ENCODE data around the gene CEMIP.
"Not testable (repeated sequence)": the region's sequence is repeated elsewhere in the genome, so short reads cannot be mapped to it uniquely, and the experiment has no call there.

The CEMIP gene

DNA sequence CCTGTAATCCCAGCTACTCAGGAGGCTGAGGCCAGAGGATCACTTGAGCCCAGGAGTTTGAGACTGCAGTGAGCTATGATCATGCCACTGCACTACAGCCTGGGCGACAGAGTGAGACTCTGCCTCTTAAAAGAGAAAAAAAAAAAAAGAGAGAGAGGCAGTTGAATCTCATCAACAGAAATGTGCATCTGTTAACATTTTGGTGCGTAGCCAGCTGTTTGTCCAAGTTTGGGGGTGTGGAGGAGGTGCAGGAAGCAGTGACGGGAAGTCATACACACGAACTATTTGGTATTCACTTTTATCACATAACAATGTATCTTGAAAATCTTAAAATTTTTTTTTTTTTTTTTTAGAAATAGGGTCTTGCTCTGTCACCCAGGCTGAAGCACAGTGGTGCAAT lies 18.2 kb upstream of the CEMIP start:
- H3K36me3 ChIP-seq (ENCODE audit: control insufficient read depth, insufficient read depth, low read length), result no peaks in the 10 kb centered on the region
- no peak overlapping the region for H3K4me3 ChIP-seq (ENCODE audit: extremely low read depth, insufficient read depth, low read length, poor library complexity, severe bottlenecking)
- H3K27ac ChIP-seq (ENCODE audit: low read depth, low read length, severe bottlenecking), result no peak overlapping the region
- no peaks in the 10 kb centered on the region for H3K9me3 ChIP-seq (ENCODE audit: control insufficient read depth, low read length)
- H3K4me1 ChIP-seq (ENCODE audit: control insufficient read depth, insufficient read depth, low read length, poor library complexity, severe bottlenecking), result no peaks in the 10 kb centered on the region
- WGBS, 2 experiments (ENCODE audit: insufficient coverage in 2 of 2), result 71 to 100% methylated on average over 1 of the region's 4 CpGs

GRCh38 chr15:80761754-80762153 lies 17.4 kb upstream of the CEMIP start:
- Histone ChIP-seq H3K36me3 (ENCODE audit: control insufficient read depth, insufficient read depth, low read length) (no peaks in the 10 kb centered on the region), H3K27ac (ENCODE audit: low read depth, low read length, severe bottlenecking) (no peak overlapping the region), H3K4me3 (ENCODE audit: extremely low read depth, insufficient read depth, low read length, poor library complexity, severe bottlenecking) (no peak overlapping the region), H3K4me1 (ENCODE audit: control insufficient read depth, insufficient read depth, low read length, poor library complexity, severe bottlenecking) (no peaks in the 10 kb centered on the region), H3K9me3 (ENCODE audit: control insufficient read depth, low read length) (no peaks in the 10 kb centered on the region)
- 100% methylated on average over 2 of the region's 6 CpGs for WGBS, 2 experiments (ENCODE audit: insufficient coverage in 2 of 2)

- H3K36me3 ChIP-seq (ENCODE audit: control insufficient read depth, insufficient read depth, low read length); H3K27ac ChIP-seq (ENCODE audit: low read depth, low read length, severe bottlenecking); H3K4me3 ChIP-seq (ENCODE audit: extremely low read depth, insufficient read depth, low read length, poor library complexity, severe bottlenecking); H3K4me1 ChIP-seq (ENCODE audit: control insufficient read depth, insufficient read depth, low read length, poor library complexity, severe bottlenecking); H3K9me3 ChIP-seq (ENCODE audit: control insufficient read depth, low read length): not testable (repeated sequence)
- no CpG with 5 or more reads among the region's 3 CpGs for whole genome bisulfite sequencing, 2 experiments (ENCODE audit: insufficient coverage in 2 of 2)
Observed at GRCh38 chr15:80763235-80763634, 15.9 kb upstream of the CEMIP start.

- H3K9me3 ChIP-seq (ENCODE audit: control insufficient read depth, low read length), result no peaks in the 10 kb centered on the region
- WGBS, 2 experiments (ENCODE audit: insufficient coverage in 2 of 2), result 70% methylated on average over 2 of the region's 3 CpGs; no CpG with 5 or more reads in 1 of the 2 experiments
- H3K27ac ChIP-seq (ENCODE audit: low read depth, low read length, severe bottlenecking), result no peak overlapping the region
- H3K4me1 ChIP-seq (ENCODE audit: control insufficient read depth, insufficient read depth, low read length, poor library complexity, severe bottlenecking), result no peaks in the 10 kb centered on the region
- H3K36me3 ChIP-seq (ENCODE audit: control insufficient read depth, insufficient read depth, low read length), result no peaks in the 10 kb centered on the region
- no peak overlapping the region for H3K4me3 ChIP-seq (ENCODE audit: extremely low read depth, insufficient read depth, low read length, poor library complexity, severe bottlenecking)
Observed at GRCh38 chr15:80764535-80764934, 14.6 kb upstream of the CEMIP start.

DNA sequence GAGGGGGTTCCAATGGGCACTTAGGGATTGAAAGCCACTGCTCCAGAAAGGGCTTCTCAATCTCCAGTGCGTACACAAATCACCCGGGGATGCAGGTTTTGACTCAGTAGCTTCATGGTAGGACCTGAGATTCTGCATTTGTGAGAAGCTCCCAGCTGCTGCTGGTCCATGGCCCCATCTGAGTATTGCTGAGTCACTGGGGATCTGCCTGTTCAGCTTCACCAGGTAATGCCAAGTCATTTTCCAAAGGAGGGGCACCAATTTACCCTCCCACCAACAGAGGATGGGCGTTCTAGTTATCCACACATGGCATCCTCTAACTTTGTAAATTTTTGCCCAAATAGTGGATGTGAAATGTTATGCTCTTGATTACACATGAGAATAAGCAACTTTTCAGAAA lies 12.9 kb upstream of the CEMIP start:
- Histone ChIP-seq H3K4me3 (ENCODE audit: extremely low read depth, insufficient read depth, low read length, poor library complexity, severe bottlenecking) (no peak overlapping the region), H3K9me3 (ENCODE audit: control insufficient read depth, low read length) (no peaks in the 10 kb centered on the region), H3K36me3 (ENCODE audit: control insufficient read depth, insufficient read depth, low read length) (no peaks in the 10 kb centered on the region), H3K27ac (ENCODE audit: low read depth, low read length, severe bottlenecking) (no peak overlapping the region), H3K4me1 (ENCODE audit: control insufficient read depth, insufficient read depth, low read length, poor library complexity, severe bottlenecking) (no peaks in the 10 kb centered on the region)
- 60 to 96% methylated on average over 1 to 2 of the region's 3 CpGs for WGBS, 2 experiments (ENCODE audit: insufficient coverage in 2 of 2)

- Histone ChIP-seq H3K4me1 (ENCODE audit: control insufficient read depth, insufficient read depth, low read length, poor library complexity, severe bottlenecking) (no peaks in the 10 kb centered on the region), H3K9me3 (ENCODE audit: control insufficient read depth, low read length) (no peaks in the 10 kb centered on the region), H3K36me3 (ENCODE audit: control insufficient read depth, insufficient read depth, low read length) (no peaks in the 10 kb centered on the region), H3K27ac (ENCODE audit: low read depth, low read length, severe bottlenecking) (no peak overlapping the region), H3K4me3 (ENCODE audit: extremely low read depth, insufficient read depth, low read length, poor library complexity, severe bottlenecking) (no peak overlapping the region)
- WGBS, 2 experiments (ENCODE audit: insufficient coverage in 2 of 2), result no CpG with 5 or more reads among the region's 1 CpG
Observed at GRCh38 chr15:80768158-80768557, 11.0 kb upstream of the CEMIP start.

- Histone ChIP-seq H3K9me3 (ENCODE audit: control insufficient read depth, low read length) (no peaks in the 10 kb centered on the region), H3K27ac (ENCODE audit: low read depth, low read length, severe bottlenecking) (no peak overlapping the region), H3K36me3 (ENCODE audit: control insufficient read depth, insufficient read depth, low read length) (no peaks in the 10 kb centered on the region), H3K4me3 (ENCODE audit: extremely low read depth, insufficient read depth, low read length, poor library complexity, severe bottlenecking) (no peak overlapping the region), H3K4me1 (ENCODE audit: control insufficient read depth, insufficient read depth, low read length, poor library complexity, severe bottlenecking) (no peaks in the 10 kb centered on the region)
- 89 to 93% methylated on average over 3 to 6 of the region's 7 CpGs for WGBS, 2 experiments (ENCODE audit: insufficient coverage in 2 of 2)
Observed at GRCh38 chr15:80769153-80769828, 9.9 kb upstream of the CEMIP start.

- no peaks in the 10 kb centered on the region for H3K36me3 ChIP-seq (ENCODE audit: control insufficient read depth, insufficient read depth, low read length)
- no peaks in the 10 kb centered on the region for H3K4me1 ChIP-seq (ENCODE audit: control insufficient read depth, insufficient read depth, low read length, poor library complexity, severe bottlenecking)
- WGBS, 2 experiments (ENCODE audit: insufficient coverage in 2 of 2), result 91 to 94% methylated on average over 3 to 6 of the region's 7 CpGs
- no peaks in the 10 kb centered on the region for H3K9me3 ChIP-seq (ENCODE audit: control insufficient read depth, low read length)
- no peak overlapping the region for H3K27ac ChIP-seq (ENCODE audit: low read depth, low read length, severe bottlenecking)
- H3K4me3 ChIP-seq (ENCODE audit: extremely low read depth, insufficient read depth, low read length, poor library complexity, severe bottlenecking), result no peak overlapping the region
Observed at GRCh38 chr15:80769829-80770705, 9.1 kb upstream of the CEMIP start.

DNA sequence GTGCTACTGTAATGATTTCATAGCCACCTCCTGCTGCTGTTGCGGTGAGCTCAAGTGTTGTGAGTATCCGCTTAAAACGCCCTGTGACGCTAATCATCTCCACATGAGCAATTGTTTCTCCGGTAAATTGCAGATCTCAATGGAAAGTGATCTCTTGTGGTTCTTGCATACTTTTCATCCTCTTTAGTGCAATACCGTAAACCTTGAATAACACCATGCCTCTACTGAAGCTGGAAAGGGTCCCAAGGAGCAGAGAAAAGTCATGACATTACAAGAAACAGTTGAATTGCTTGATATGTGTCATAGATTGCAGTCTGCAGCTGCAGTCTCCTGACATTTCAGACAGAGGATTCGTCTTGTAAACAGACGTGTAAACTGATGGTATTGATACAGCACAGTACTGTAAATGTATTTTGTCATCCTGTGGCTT lies 6.0 kb upstream of the CEMIP start:
- H3K9me3 ChIP-seq (ENCODE audit: control insufficient read depth, low read length), result no peaks in the 10 kb centered on the region
- H3K27ac ChIP-seq (ENCODE audit: low read depth, low read length, severe bottlenecking), result no peak overlapping the region
- no peaks in the 10 kb centered on the region for H3K36me3 ChIP-seq (ENCODE audit: control insufficient read depth, insufficient read depth, low read length)
- H3K4me3 ChIP-seq (ENCODE audit: extremely low read depth, insufficient read depth, low read length, poor library complexity, severe bottlenecking), result no peak overlapping the region
- WGBS, 2 experiments (ENCODE audit: insufficient coverage in 2 of 2), result 86 to 87% methylated on average over 5 to 6 of the region's 8 CpGs
- no peaks in the 10 kb centered on the region for H3K4me1 ChIP-seq (ENCODE audit: control insufficient read depth, insufficient read depth, low read length, poor library complexity, severe bottlenecking)

GRCh38 chr15:80773792-80774352 lies 5.3 kb upstream of the CEMIP start:
- Histone ChIP-seq H3K36me3 (ENCODE audit: control insufficient read depth, insufficient read depth, low read length) (no peaks in the 10 kb centered on the region), H3K9me3 (ENCODE audit: control insufficient read depth, low read length) (no peaks in the 10 kb centered on the region), H3K27ac (ENCODE audit: low read depth, low read length, severe bottlenecking) (no peak overlapping the region), H3K4me1 (ENCODE audit: control insufficient read depth, insufficient read depth, low read length, poor library complexity, severe bottlenecking) (no peaks in the 10 kb centered on the region), H3K4me3 (ENCODE audit: extremely low read depth, insufficient read depth, low read length, poor library complexity, severe bottlenecking) (no peak overlapping the region)
- 70 to 73% methylated on average over 3 of the region's 5 CpGs for WGBS, 2 experiments (ENCODE audit: insufficient coverage in 2 of 2)

DNA sequence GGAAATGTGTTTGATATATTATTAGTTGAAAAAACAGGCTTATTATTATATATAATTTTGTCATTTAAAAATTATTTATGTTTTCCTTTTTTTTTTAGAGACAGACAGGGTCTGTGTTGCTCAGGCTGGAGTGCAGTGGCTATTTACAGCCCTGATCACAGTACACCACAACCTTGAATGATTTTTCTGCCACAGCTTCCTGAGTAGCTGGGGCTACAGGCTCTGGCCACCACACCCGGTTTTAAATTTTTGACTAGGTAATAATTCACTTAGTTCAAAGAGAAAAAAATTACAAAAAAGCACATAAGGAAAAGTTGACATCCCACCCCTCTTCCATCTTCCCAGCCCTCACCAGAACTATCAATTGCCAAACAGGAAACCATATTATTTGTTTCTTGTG lies 4.7 kb upstream of the CEMIP start:
- no peaks in the 10 kb centered on the region for H3K9me3 ChIP-seq (ENCODE audit: control insufficient read depth, low read length)
- H3K4me3 ChIP-seq (ENCODE audit: extremely low read depth, insufficient read depth, low read length, poor library complexity, severe bottlenecking), result no peak overlapping the region
- peaks cover 4% of the 10 kb centered on the region for H3K4me1 ChIP-seq (ENCODE audit: control insufficient read depth, insufficient read depth, low read length, poor library complexity, severe bottlenecking)
- H3K27ac ChIP-seq (ENCODE audit: low read depth, low read length, severe bottlenecking), result no peak overlapping the region
- no CpG with 5 or more reads among the region's 1 CpG for WGBS, 2 experiments (ENCODE audit: insufficient coverage in 2 of 2)
- H3K36me3 ChIP-seq (ENCODE audit: control insufficient read depth, insufficient read depth, low read length), result no peaks in the 10 kb centered on the region
